H1 (cell line): ENCODE data around the gene PAGE5. TPM values are rescaled to one million over a fixed set of nuclear protein-coding genes. Genes with fewer than 3 reads are reported as not detected.

Source experiments
- CBX5 ChIP-seq: fragments of 300-800, 300-1000 bp; sonication (generic); IDR thresholded peaks from 2 replicates; pipeline ENCODE4 v1.7.1; 2016; ENCODE audit warnings: antibody characterized with exemption, low read length, low read depth
- CHD1 ChIP-seq: IDR thresholded peaks from 2 replicates; pipeline ENCODE4 v1.6.1; 2012; ENCODE audit warnings: low read depth, low read length, improper control_type of control experiment
- CHD2 ChIP-seq: IDR thresholded peaks from 2 replicates; pipeline ENCODE4 v1.6.1; 2012; ENCODE audit warnings: low read length, improper control_type of control experiment
- POU5F1 ChIP-seq: IDR thresholded peaks from 2 replicates; pipeline ENCODE4 v1.6.1; 2011; ENCODE audit warnings: low read depth, mild to moderate bottlenecking, low read length, moderate library complexity
- SIN3A ChIP-seq, 2 experiments: IDR thresholded peaks in 1 of 2; conservative IDR thresholded peaks in 1 of 2; 2 replicates each; pipeline ENCODE4 v1.6.1; 2011 to 2012; ENCODE audit warnings: low read length in 2 of 2, improper control_type of control experiment in 1 of 2, low read depth in 1 of 2, mild to moderate bottlenecking in 1 of 2
- SP1 ChIP-seq: IDR thresholded peaks from 2 replicates; pipeline ENCODE4 v1.6.1; 2011; ENCODE audit warnings: low read depth, low read length
- TCF12 ChIP-seq: IDR thresholded peaks from 2 replicates; pipeline ENCODE4 v1.6.1; 2011; ENCODE audit warnings: low read depth, mild to moderate bottlenecking, low read length
- polyA plus RNA-seq, 7 experiments: library from polyadenylated mRNA; depleted of rRNA in 3 of 7; stranded (reverse) in 5 of 7; unstranded in 2 of 7; fragments of >200 nt in 5 of 7; fragments of 200-250 nt in 2 of 7; gene quantifications; 1 replicate in 5 of 7; 2 replicates in 1 of 7; 4 replicates in 1 of 7; pipeline versions ENCODE4 v1.2.1 to v1.2.3, GENCODE V29; 2011 to 2013; ENCODE audit warnings: missing spikeins in 2 of 7, mixed read lengths in 2 of 7
- total RNA-seq: library from RNA; stranded (reverse); fragmentation: NEBNext Ultra II Directional; extraction: Animal tissue kit (Norgen Biotek cat#: 25700); gene quantifications from 2 replicates; pipeline ENCODE4 v1.2.1, GENCODE V29; 2021
- TF ChIP-seq, protein P1 (sequence below): IDR thresholded peaks from 2 replicates; pipeline ENCODE4 v1.6.1; 2012; ENCODE audit warnings: low read length, inconsistent platforms

Gene PAGE5
- total and polyA plus RNA-seq, 2 of the 8 experiments (the other 6 are each of a cell fraction or from before 2014, with no cell fraction given): not detected

GRCh38 chrX:55220119-55220794, at the start of gene PAGE5 (continued):
- TF ChIP-seq CHD1 (no peak), CBX5 (no peak), SIN3A (conservative IDR thresholded peaks at IDR 0.05 in 1 of 2, IDR thresholded peaks at IDR 0.05 in 1 of 2; ENCODE audit: low read depth in 1 of 2, low read length in 2 of 2) (no peak), SP1 (no peak), POU5F1 (no peak), TCF12 (no peak), CHD2 (no peak)
- TF ChIP-seq, protein P1, sequence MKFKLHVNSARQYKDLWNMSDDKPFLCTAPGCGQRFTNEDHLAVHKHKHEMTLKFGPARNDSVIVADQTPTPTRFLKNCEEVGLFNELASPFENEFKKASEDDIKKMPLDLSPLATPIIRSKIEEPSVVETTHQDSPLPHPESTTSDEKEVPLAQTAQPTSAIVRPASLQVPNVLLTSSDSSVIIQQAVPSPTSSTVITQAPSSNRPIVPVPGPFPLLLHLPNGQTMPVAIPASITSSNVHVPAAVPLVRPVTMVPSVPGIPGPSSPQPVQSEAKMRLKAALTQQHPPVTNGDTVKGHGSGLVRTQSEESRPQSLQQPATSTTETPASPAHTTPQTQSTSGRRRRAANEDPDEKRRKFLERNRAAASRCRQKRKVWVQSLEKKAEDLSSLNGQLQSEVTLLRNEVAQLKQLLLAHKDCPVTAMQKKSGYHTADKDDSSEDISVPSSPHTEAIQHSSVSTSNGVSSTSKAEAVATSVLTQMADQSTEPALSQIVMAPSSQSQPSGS: no peak
